ENCODE measurements around the gene CYP27B1. TPM values are rescaled to one million over a fixed set of nuclear protein-coding genes. Genes with fewer than 3 reads are reported as not detected.

CYP27B1 gene
- total and polyA plus RNA-seq, 10 of the 15 experiments (the other 5 are each of a cell fraction or from before 2014, with no cell fraction given): 0.10 to 2.7 (median 1.1) TPM

- DNase-seq (ENCODE audit: low read depth, low spot score) (no peak), ATAC-seq (no peak), FAIRE-seq (no peak)
- RAD21 ChIA-PET (ENCODE audit: unreplicated experiment): no interaction called here
- H3K9ac ChIP-seq (ENCODE audit: control insufficient read depth, insufficient read depth, low read length): no peak overlapping the region
- CTCF ChIA-PET: interaction anchor here (1.1 kb wide), 1 partner anchor 9 kb away, joined by 3 read pairs; no protein-coding TSS in a partner anchor
- no TSS peak for BruUV-seq (replicated peaks)
- no peaks in the 10 kb centered on the region for H4K20me1 ChIP-seq (ENCODE audit: control insufficient read depth, insufficient read depth)
- peak; percentile 38; the same call in 1 of the 2 replicates for TF ChIP-seq POLR2AphosphoS2 (IDR thresholded peaks at IDR 0.05; ENCODE audit: low read depth, low read length)
- TF ChIP-seq POLR2A (IDR thresholded peaks at IDR 0.05; ENCODE audit: low read depth, low read length): peak; percentile 28; the same call in 1 of the 2 replicates
- no peak for TF ChIP-seq LARP7 (IDR thresholded peaks at IDR 0.05)
- no peak for TF ChIP-seq CEBPB (IDR thresholded peaks at IDR 0.05; ENCODE audit: borderline replicate concordance in 1 of 2, low read depth in 2 of 2, low read length in 2 of 2)
- TF ChIP-seq JUNB (IDR thresholded peaks at IDR 0.05): no peak
- no peaks in the 10 kb centered on the region for H3K79me2 ChIP-seq (ENCODE audit: control insufficient read depth, insufficient read depth, low read length)
- no peak overlapping the region for H3K27ac ChIP-seq (ENCODE audit: control insufficient read depth, insufficient read depth)
- H3K9me3 ChIP-seq (replicated peaks; ENCODE audit: control insufficient read depth, insufficient read depth, low read length): no peaks in the 10 kb centered on the region
- SMC1A ChIA-PET (ENCODE audit: uncharacterized antibody, unreplicated experiment): interaction anchor here (0.7 kb wide), 1 partner anchor 19 kb away, joined by 3 read pairs; no protein-coding TSS in a partner anchor
- intact Hi-C loops (cut with micrococcal nuclease; ENCODE audit: unreplicated experiment) (no loop called here), in situ Hi-C loops (cut with MboI) (no loop called here)
- H3K4me1 ChIP-seq (ENCODE audit: control insufficient read depth, insufficient read depth, low read length): no peaks in the 10 kb centered on the region
- H3K4me2 ChIP-seq (ENCODE audit: control insufficient read depth, insufficient read depth): no peak overlapping the region
- POLR2A ChIA-PET: interaction anchor here (0.5 to 1.1 kb wide), 5 partner anchors 11 to 383 kb away, joined by 3 to 5 read pairs (median 3); partner anchors contain the start of gene TSPAN31
- H3K27me3 ChIP-seq (replicated peaks in 1 of 2; ENCODE audit: control insufficient read depth in 2 of 2, insufficient read depth in 2 of 2, low read length in 1 of 2): no peaks in the 10 kb centered on the region
- WGBS (ENCODE audit: insufficient coverage, insufficient replicate concordance, low lambda C conversion rate, missing lambda C conversion rate): 88% methylated on average over 11 of the region's 11 CpGs
- H2AFZ ChIP-seq (ENCODE audit: control insufficient read depth, low read depth, low read length): no peak overlapping the region
- no peak overlapping the region for H3K4me3 ChIP-seq
- H3K36me3 ChIP-seq (ENCODE audit: control insufficient read depth in 2 of 2, insufficient read depth in 2 of 2, low read length in 1 of 2): peaks cover 9 to 14% of the 10 kb centered on the region in 2 experiments
Observed at GRCh38 chr12:57722716-57723629, 43.9 kb downstream of the CYP27B1 start.

Data from GM12878 (cell line).